A375 (cell line): ENCODE results near the gene ZNF689. TPM values are rescaled to one million over a fixed set of nuclear protein-coding genes. Genes with fewer than 3 reads are reported as not detected.

Experiments
- small RNA-seq: library from RNA; depleted of rRNA; stranded (forward); fragments of <200 nt; gene quantifications from one replicate; pipeline ENCODE3, GENCODE V24; 2014
- total RNA-seq: library from RNA; depleted of rRNA; stranded (reverse); fragments of >200 nt; shearing (Covaris generic); gene quantifications from 2 replicates; pipeline ENCODE4 v1.2.3, GENCODE V29; 2014; rRNA removed

ZNF689 gene
- total RNA-seq = 8.7 and 11.5 TPM in 2 replicates

GRCh38 chr16:30609926-30610839 is at the start of gene ZNF689:
TSS of gene ZNF689 (minus strand) at chr16:30610389. CDS start at chr16:30610041, 348 bp downstream.

GRCh38 chr16:30657866-30658730 is 47.9 kb upstream of the ZNF689 start, which contains the start of gene FBRS:
TSS of gene FBRS (plus strand) at chr16:30658431. CDS start at chr16:30659519, 1,088 bp downstream.

GRCh38 chr16:30650369-30651123 is 40.4 kb upstream of the ZNF689 start, which contains the start of gene PRR14:
TSS of gene PRR14 (plus strand) at chr16:30650960. CDS start at chr16:30651646, 686 bp downstream.

GRCh38 chr16:30585400-30586191 is 24.6 kb downstream of the ZNF689 start, which contains the start of gene ZNF785:
TSS of gene ZNF785 (minus strand) at chr16:30585697. CDS start at chr16:30585611, 86 bp downstream.

GRCh38 chr16:30571445-30572322 is 38.5 kb downstream of the ZNF689 start, which contains the start of gene ZNF688:
TSS of gene ZNF688 (minus strand) at chr16:30571714. CDS start at chr16:30571629, 85 bp downstream.

GRCh38 chr16:30557957-30558788 is 52.0 kb downstream of the ZNF689 start, which contains the start of gene ZNF764:
TSS of gene ZNF764 (minus strand) at chr16:30558374. CDS start at chr16:30558182, 192 bp downstream.

Small RNA genes within 50 kb of the gene (small RNA-seq; reads per million reads assigned to genes)
- gene AC093249.1 = not detected
- not detected for gene AC093249.4

Other genes with a start within 250 kb of the ZNF689 start
- 25.2 and 27.1 TPM in 2 replicates for gene TBC1D10B, start 239.9 kb downstream of the ZNF689 start, total RNA-seq
- not detected in 2 replicates for gene MYL11, start 235.6 kb downstream of the ZNF689 start, total RNA-seq
- 0.60 TPM in 1 of 2 replicates, not detected in the other for gene SEPTIN1, start 227.8 kb downstream of the ZNF689 start, total RNA-seq
- 11.2 and 12.2 TPM in 2 replicates for gene ZNF48, start 215.0 kb downstream of the ZNF689 start, total RNA-seq
- gene ZNF771, start 202.8 kb downstream of the ZNF689 start, total RNA-seq = 7.2 and 9.6 TPM in 2 replicates
- gene DCTPP1, start 180.4 kb downstream of the ZNF689 start, total RNA-seq = 36.7 and 40.4 TPM in 2 replicates
- 15.3 and 20.9 TPM in 2 replicates for gene SEPHS2, start 164.5 kb downstream of the ZNF689 start, total RNA-seq
- gene ITGAL, start 137.6 kb downstream of the ZNF689 start, total RNA-seq = not detected in 2 replicates
- 42.1 and 44.2 TPM in 2 replicates for gene ZNF768, start 83.8 kb downstream of the ZNF689 start, total RNA-seq
- 0.23 and 0.82 TPM in 2 replicates for gene ZNF747, start 75.5 kb downstream of the ZNF689 start, total RNA-seq
- gene ZNF764, start 52.0 kb downstream of the ZNF689 start, total RNA-seq = 10.9 and 14.7 TPM in 2 replicates
- 12.4 and 17.1 TPM in 2 replicates for gene ZNF688, start 38.7 kb downstream of the ZNF689 start, total RNA-seq
- gene ZNF785, start 24.7 kb downstream of the ZNF689 start, total RNA-seq = not detected in 2 replicates
- 9.6 and 17.8 TPM in 2 replicates for gene PRR14, start 40.6 kb upstream of the ZNF689 start, total RNA-seq
- gene FBRS, start 48.0 kb upstream of the ZNF689 start, total RNA-seq = 24.3 and 26.5 TPM in 2 replicates
- gene SRCAP, start 88.8 kb upstream of the ZNF689 start, total RNA-seq = 33.7 and 36.1 TPM in 2 replicates
- 25.8 and 27.6 TPM in 2 replicates for gene PHKG2, start 138.0 kb upstream of the ZNF689 start, total RNA-seq
- 21.3 and 29.5 TPM in 2 replicates for gene CFAP119, start 151.7 kb upstream of the ZNF689 start, total RNA-seq
- 110 and 121 TPM in 2 replicates for gene RNF40, start 151.9 kb upstream of the ZNF689 start, total RNA-seq
- gene ZNF629, start 176.8 kb upstream of the ZNF689 start, total RNA-seq = 9.7 and 10.2 TPM in 2 replicates